WTC11 (cell line): ENCODE results near the gene PRPSAP1. TPM values are rescaled to one million over a fixed set of nuclear protein-coding genes. Genes with fewer than 3 reads are reported as not detected.

Experiments
- ATAC-seq: fragments of 200-7000 bp; cut with Tn5 transposase; 2 replicates; pipeline ENCODE4 v1.10.0; 2021; ENCODE audit warnings: mild to moderate bottlenecking, moderate library complexity
- CTCF ChIA-PET: fragments of 300-600 bp; sonication (Branson Sonifier 250); formaldehyde crosslinking; loops from one replicate; lab custom pipeline; 2021; ENCODE audit warnings: antibody characterized with exemption; lab: Charles Lee
- POLR2A ChIA-PET: fragments of 350-600 bp; sonication (Branson Sonifier 250); formaldehyde crosslinking; loops from one replicate; lab custom pipeline; 2021; ENCODE audit warnings: antibody characterized with exemption; lab: Charles Lee
- DNase-seq: peaks from one replicate; pipeline ENCODE4 v3.0.0; 2021; ENCODE audit warnings: low spot score
- H3K27ac Mint-ChIP-seq: 2 replicates; pipeline ENCODE4 v1.8.0; 2021; ENCODE audit warnings: mixed read lengths
- H3K27me3 Mint-ChIP-seq: 2 replicates; pipeline ENCODE4 v1.8.0; 2021; ENCODE audit warnings: low read depth, mild to moderate bottlenecking, moderate library complexity, mixed read lengths
- H3K36me3 Mint-ChIP-seq: 2 replicates; pipeline ENCODE4 v1.8.0; 2021; ENCODE audit warnings: mixed read lengths
- H3K4me1 Mint-ChIP-seq: 2 replicates; pipeline ENCODE4 v1.8.0; 2022; ENCODE audit warnings: mixed read lengths
- H3K4me3 Mint-ChIP-seq: 2 replicates; pipeline ENCODE4 v1.8.0; 2021; ENCODE audit warnings: mild to moderate bottlenecking, moderate library complexity, mixed read lengths
- H3K9me3 Mint-ChIP-seq: 2 replicates; pipeline ENCODE4 v1.8.0; 2021; ENCODE audit warnings: mixed read lengths
- ARID4B ChIP-seq: sonication (generic); formaldehyde crosslinking; IDR thresholded peaks from 2 replicates; pipeline ENCODE4 v1.8.0; 2023; ENCODE audit warnings: missing genetic modification reagents, mild to moderate bottlenecking, borderline replicate concordance
- ATF6 ChIP-seq: sonication (generic); formaldehyde crosslinking; IDR thresholded peaks from 2 replicates; pipeline ENCODE4 v1.8.1; 2023; ENCODE audit warnings: mild to moderate bottlenecking, missing genetic modification reagents
- CREB1 ChIP-seq: sonication (generic); formaldehyde crosslinking; IDR thresholded peaks from 2 replicates; pipeline ENCODE4 v1.8.0; 2023; ENCODE audit warnings: mild to moderate bottlenecking, missing genetic modification reagents
- CREM ChIP-seq: sonication (generic); formaldehyde crosslinking; IDR thresholded peaks from 2 replicates; pipeline ENCODE4 v1.8.1; 2022; ENCODE audit warnings: mild to moderate bottlenecking, missing genetic modification reagents, moderate library complexity
- CTCF ChIP-seq: fragments of 200-600 bp; IDR thresholded peaks from 2 replicates; pipeline ENCODE4 v1.8.0; 2022; ENCODE audit warnings: antibody characterized with exemption
- E2F5 ChIP-seq: sonication (generic); formaldehyde crosslinking; IDR thresholded peaks from 2 replicates; pipeline ENCODE4 v1.8.1; 2022; ENCODE audit warnings: mild to moderate bottlenecking, moderate library complexity, missing genetic modification reagents
- JUN ChIP-seq: sonication (generic); formaldehyde crosslinking; IDR thresholded peaks from 2 replicates; pipeline ENCODE4 v1.8.0; 2023; ENCODE audit warnings: mild to moderate bottlenecking, missing genetic modification reagents
- NR1H2 ChIP-seq: sonication (generic); formaldehyde crosslinking; IDR thresholded peaks from 2 replicates; pipeline ENCODE4 v1.9.0; 2021; ENCODE audit warnings: mild to moderate bottlenecking, moderate library complexity, missing genetic modification reagents
- NR3C1 ChIP-seq: sonication (generic); formaldehyde crosslinking; conservative IDR thresholded peaks from 2 replicates; pipeline ENCODE4 v1.8.1; 2023; ENCODE audit warnings: low read depth, mild to moderate bottlenecking, missing genetic modification reagents
- SMAD3 ChIP-seq: sonication (generic); formaldehyde crosslinking; IDR thresholded peaks from 2 replicates; pipeline ENCODE4 v1.8.0; 2022; ENCODE audit warnings: missing genetic modification reagents, mild to moderate bottlenecking, borderline replicate concordance
- TEAD1 ChIP-seq: sonication (generic); formaldehyde crosslinking; IDR thresholded peaks from 2 replicates; pipeline ENCODE4 v1.8.0; 2022; ENCODE audit warnings: mild to moderate bottlenecking, missing genetic modification reagents
- USF1 ChIP-seq: sonication (generic); formaldehyde crosslinking; IDR thresholded peaks from 2 replicates; pipeline ENCODE4 v1.8.0; 2022; ENCODE audit warnings: mild to moderate bottlenecking, missing genetic modification reagents
- ZBTB21 ChIP-seq: sonication (generic); formaldehyde crosslinking; IDR thresholded peaks from 2 replicates; pipeline ENCODE4 v1.8.1; 2023; ENCODE audit warnings: mild to moderate bottlenecking, missing genetic modification reagents, borderline replicate concordance
- ZNF281 ChIP-seq: sonication (generic); formaldehyde crosslinking; IDR thresholded peaks from 2 replicates; pipeline ENCODE4 v1.8.0; 2023; ENCODE audit warnings: mild to moderate bottlenecking, missing genetic modification reagents
- ZNF416 ChIP-seq: fragments of 250-450 bp; sonication (Bioruptor Pico); IDR thresholded peaks from 2 replicates; pipeline ENCODE4 v1.9.0; 2021; ENCODE audit warnings: mild to moderate bottlenecking, inconsistent platforms
- ZNF532 ChIP-seq: fragments of 250-450 bp; sonication (Bioruptor Pico); IDR thresholded peaks from 2 replicates; pipeline ENCODE4 v1.9.0; 2021; ENCODE audit warnings: mild to moderate bottlenecking, borderline replicate concordance
- ZNF671 ChIP-seq: fragments of 250-450 bp; sonication (Bioruptor Pico); IDR thresholded peaks from 2 replicates; pipeline ENCODE4 v1.8.0; 2021; ENCODE audit warnings: mild to moderate bottlenecking
- total RNA-seq: library from RNA; stranded (reverse); gene quantifications from 3 replicates; pipeline ENCODE4 v1.2.3, GENCODE V29; 2021

PRPSAP1 gene
- total RNA-seq, 1 experiment from 2014 or later, result 56.5 TPM

DNA sequence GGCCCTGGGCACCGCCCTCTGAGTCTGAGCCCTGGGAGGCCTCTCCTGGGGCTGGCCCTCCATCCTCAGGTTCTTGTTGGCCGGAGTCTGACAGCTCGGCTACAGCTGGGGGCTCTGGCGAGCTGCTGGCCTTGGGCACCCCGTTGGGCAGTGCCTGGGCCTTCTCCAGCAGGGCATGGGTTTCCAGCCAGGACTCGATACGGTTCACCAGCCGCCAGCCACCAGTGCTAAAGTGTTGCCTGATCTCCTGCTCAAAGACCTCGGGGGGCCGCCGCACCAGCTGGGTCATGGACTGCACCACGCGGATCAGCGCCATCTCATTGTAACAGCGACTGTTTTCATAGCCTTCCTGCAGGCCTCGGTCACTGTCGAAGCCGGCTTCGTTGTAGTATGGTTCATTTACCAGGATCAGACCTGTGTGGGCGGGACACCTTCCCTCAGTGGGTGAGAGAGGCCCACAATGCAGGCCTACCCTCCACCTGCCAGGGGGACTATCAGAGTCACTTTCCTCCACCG, 37.5 kb upstream of the PRPSAP1 start:
- TF ChIP-seq CREB1 (CRISPR knock-in tag) (no peak), ARID4B (CRISPR knock-in tag) (no peak), NR1H2 (CRISPR knock-in tag) (no peak), E2F5 (CRISPR knock-in tag) (no peak), NR3C1 (CRISPR knock-in tag) (no peak), TEAD1 (no peak), ZBTB21 (CRISPR knock-in tag) (no peak), USF1 (no peak), SMAD3 (no peak), ZNF671 (no peak), CTCF (no peak), ZNF416 (no peak), ATF6 (no peak), ZNF281 (CRISPR knock-in tag) (no peak), JUN (CRISPR knock-in tag) (no peak), ZNF532 (CRISPR knock-in tag) (no peak), CREM (no peak)
- DNase-seq (no peak), ATAC-seq (no peak)
- H3K4me3 Mint-ChIP-seq, result no peak overlapping the region
- peaks cover 25% of the 10 kb centered on the region for H3K36me3 Mint-ChIP-seq
- CTCF ChIA-PET, result interaction anchor here (0.8 to 3.0 kb wide), 6 partner anchors 9 to 166 kb away, joined by 3 to 19 read pairs (median 5); partner anchors contain the start of gene QRICH2
- POLR2A ChIA-PET, result no interaction called here
- H3K9me3 Mint-ChIP-seq, result no peaks in the 10 kb centered on the region
- H3K27me3 Mint-ChIP-seq, result peaks cover 8% of the 10 kb centered on the region
- H3K27ac Mint-ChIP-seq, result no peak overlapping the region
- peaks cover 24% of the 10 kb centered on the region for H3K4me1 Mint-ChIP-seq
